Measurements from ENCODE around the gene TEAD1.

GRCh38 chr11:12773591-12773990 is 99.4 kb downstream of the TEAD1 start:
- no peak for TF ChIP-seq CTCF (IDR thresholded peaks at IDR 0.05 in 4 of 5, conservative IDR thresholded peaks at IDR 0.05 in 1 of 5)
- no peak for TF ChIP-seq POLR2A (IDR thresholded peaks at IDR 0.05)

Measured in gastrocnemius medialis (tissue), 4 donors.